Gastroesophageal sphincter (tissue), 4 donors: ENCODE measurements around the gene RNF146. TPM values are rescaled to one million over a fixed set of nuclear protein-coding genes. Genes with fewer than 3 reads are reported as not detected.
"Not testable (repeated sequence)": the region's sequence is repeated elsewhere in the genome, so short reads cannot be mapped to it uniquely, and the experiment has no call there.

Experiments
- ATAC-seq: fragments of 150-250 bp; one replicate; pipeline ENCODE4 v1.9.1; 2016; ENCODE audit warnings: mild to moderate bottlenecking, moderate library complexity
- H3K27ac ChIP-seq, 4 donors: fragments of 200-600 bp; sonication (generic) in 3 of 4; 1 replicate in 3 of 4; 2 replicates in 1 of 4; pipeline ENCODE4 v1.5.1; 2016 to 2019
- H3K27me3 ChIP-seq: fragments of 200-600 bp; sonication (generic); one replicate; pipeline ENCODE4 v1.5.1; 2019
- H3K36me3 ChIP-seq, 2 donors: fragments of 200-600 bp; sonication (generic); one replicate each; pipeline ENCODE4 v1.5.1; 2019; ENCODE audit warnings: control low read depth in 1 of 2
- H3K4me1 ChIP-seq, 3 donors: fragments of 200-600 bp; sonication (generic); 1 replicate in 2 of 3; 2 replicates in 1 of 3; pipeline ENCODE4 v1.5.1; 2016 to 2019; ENCODE audit warnings: control low read depth in 2 of 3
- H3K4me3 ChIP-seq, 2 donors: fragments of 200-600 bp; sonication (generic); one replicate each; pipeline ENCODE4 v1.5.1; 2019; ENCODE audit warnings: mild to moderate bottlenecking in 1 of 2, moderate library complexity in 1 of 2
- H3K9me3 ChIP-seq, 3 donors: fragments of 200-600 bp; sonication (generic); one replicate each; pipeline ENCODE4 v1.5.1; 2017 to 2019; ENCODE audit warnings: control low read depth in 2 of 3
- CTCF ChIP-seq, 4 experiments: fragments of 200-600 bp in 2 of 4; fragments of 450-650 bp in 2 of 4; sonication (generic) in 1 of 4; IDR thresholded peaks; one replicate each; pipeline ENCODE4 v1.5.1; 2017 to 2019; ENCODE audit warnings: antibody characterized with exemption in 4 of 4, mild to moderate bottlenecking in 2 of 4, moderate library complexity in 2 of 4
- EP300 ChIP-seq: sonication (generic); formaldehyde crosslinking; IDR thresholded peaks from one replicate; pipeline ENCODE4 v1.6.1; 2017; ENCODE audit warnings: antibody characterized with exemption, mild to moderate bottlenecking
- POLR2A ChIP-seq, 2 donors: fragments of 450-650 bp; IDR thresholded peaks; one replicate each; pipeline ENCODE4 v1.6.1; 2017; ENCODE audit warnings: antibody characterized with exemption in 2 of 2, mild to moderate bottlenecking in 2 of 2, moderate library complexity in 1 of 2
- POLR2AphosphoS5 ChIP-seq: sonication (generic); formaldehyde crosslinking; IDR thresholded peaks from one replicate; pipeline ENCODE4 v1.6.1; 2017; ENCODE audit warnings: antibody characterized with exemption
- WGBS, 2 donors: methylation state at CpG; one replicate each; pipeline ENCODE4 v1.1.5; 2018; ENCODE audit warnings: low coverage in 1 of 2; 5-methylcytosine and 5-hydroxymethylcytosine counted together
- small RNA-seq, 4 donors: library from RNA; depleted of rRNA; stranded (forward); fragments of <200 nt; gene quantifications; one replicate each; pipeline ENCODE3, GENCODE V24; 2016
- total RNA-seq, 4 donors: library from RNA; depleted of rRNA; stranded (reverse); fragments of >200 nt; gene quantifications; one replicate each; pipeline ENCODE4 v1.1.0, GENCODE V29; 2016

Gene RNF146
- total RNA-seq, 4 donors from 2014 or later: 53.4 to 88.9 (median 65.8) TPM

- no peaks in the 10 kb centered on the region for H3K27me3 ChIP-seq
- TF ChIP-seq EP300: no peak
- TF ChIP-seq CTCF (IDR thresholded peaks at IDR 0.05): no peak
- no peak for TF ChIP-seq POLR2AphosphoS5
- TF ChIP-seq POLR2A (IDR thresholded peaks at IDR 0.05): no peak
- no peak overlapping the region for H3K4me3 ChIP-seq
- H3K36me3 ChIP-seq: peaks cover 0 to 20% of the 10 kb centered on the region in 2 donors
- WGBS, 2 donors: 86 to 92% methylated on average over 1 of the region's 1 CpG
- H3K4me1 ChIP-seq: no peaks in the 10 kb centered on the region
- no peaks in the 10 kb centered on the region for H3K9me3 ChIP-seq
- ATAC-seq: no peak
- no peak overlapping the region for H3K27ac ChIP-seq
These were observed 53.0 kb downstream of the RNF146 start for GRCh38 chr6:127319686-127320085.

- H3K27ac ChIP-seq: no peak overlapping the region
- no peak overlapping the region for H3K4me3 ChIP-seq
- peaks cover 0 to 36% of the 10 kb centered on the region in 2 donors for H3K36me3 ChIP-seq
- ATAC-seq: no peak
- H3K4me1 ChIP-seq: peaks cover 0 to 4% (median 0%) of the 10 kb centered on the region in 3 donors
- no peaks in the 10 kb centered on the region for H3K27me3 ChIP-seq
- no peaks in the 10 kb centered on the region for H3K9me3 ChIP-seq
- TF ChIP-seq POLR2A (IDR thresholded peaks at IDR 0.05) (no peak), CTCF (IDR thresholded peaks at IDR 0.05) (no peak), EP300 (no peak), POLR2AphosphoS5 (no peak)
These were observed 61.5 kb downstream of the RNF146 start for GRCh38 chr6:127328043-127328609.

- not testable (repeated sequence) for H3K9me3 ChIP-seq, H3K4me1 ChIP-seq, H3K27ac ChIP-seq, H3K4me3 ChIP-seq, H3K27me3 ChIP-seq, ATAC-seq
- H3K36me3 ChIP-seq: peaks cover 0 to 19% of the 10 kb centered on the region in 2 donors
- WGBS, 2 donors: 65 to 95% methylated on average over 2 to 3 of the region's 3 CpGs
These were observed 64.6 kb downstream of the RNF146 start for GRCh38 chr6:127331256-127331655.

GRCh38 chr6:127332383-127332961, 65.8 kb downstream of the RNF146 start:
- 67 to 70% methylated on average over 4 of the region's 4 CpGs for WGBS, 2 donors
- Histone ChIP-seq H3K9me3 (no peaks in the 10 kb centered on the region), H3K36me3 (peaks cover 0 to 15% of the 10 kb centered on the region in 2 donors), H3K4me3 (no peak overlapping the region), H3K27me3 (no peaks in the 10 kb centered on the region), H3K4me1 (peaks cover 0 to 4% (median 0%) of the 10 kb centered on the region in 3 donors), H3K27ac (no peak overlapping the region)
- no peak for ATAC-seq
- TF ChIP-seq EP300 (no peak), POLR2A (IDR thresholded peaks at IDR 0.05) (no peak), POLR2AphosphoS5 (no peak), CTCF (IDR thresholded peaks at IDR 0.05) (no peak)

Small RNAs within 50 kb of the gene (small RNA-seq; reads per million reads assigned to genes)
- gene RNA5SP217: 0 reads per million in 4 donors

Other genes starting within 250 kb of the RNF146 start
- gene RSPO3, start 148.2 kb upstream of the RNF146 start, total RNA-seq: 100 to 1,000 TPM in 1 of 4 donors, 10 to 100 TPM in 3; 61.0 to 117 (median 79.6) TPM
- 10 to 100 TPM; 52.0 to 74.4 (median 58.9) TPM for gene ECHDC1, start 76.7 kb downstream of the RNF146 start, total RNA-seq
- 10 to 100 TPM; 25.2 to 83.3 (median 47.8) TPM for gene KIAA0408, start 192.5 kb downstream of the RNF146 start, total RNA-seq